Adrenal gland (tissue), 12 donors: ENCODE data around the gene CCDC192. TPM values are rescaled to one million over a fixed set of nuclear protein-coding genes. Genes with fewer than 3 reads are reported as not detected.

ENCODE experiments used
- DNase-seq, 7 donors: peaks; one replicate each; pipeline ENCODE4 v3.0.0-alpha.2; 2019 to 2020
- H3K27ac ChIP-seq, 5 donors: fragments of 200-600 bp; sonication (generic) in 4 of 5; 1 replicate in 3 of 5; 2 replicates in 2 of 5; pipeline versions ENCODE4 v1.5.1 to v1.8.0; 2016 to 2020; ENCODE audit warnings: mild to moderate bottlenecking in 1 of 5
- H3K27me3 ChIP-seq: fragments of 200-600 bp; 2 replicates; pipeline ENCODE4 v1.8.0; 2021
- H3K36me3 ChIP-seq, 2 donors: fragments of 200-600 bp; replicated peaks in 1 of 2; 1 replicate in 1 of 2; 2 replicates in 1 of 2; pipeline versions ENCODE4 v1.5.1 to v1.8.0; 2018 to 2022
- H3K4me1 ChIP-seq, 2 donors: fragments of 200-600 bp; replicated peaks in 1 of 2; 1 replicate in 1 of 2; 2 replicates in 1 of 2; pipeline versions ENCODE4 v1.5.1 to v1.8.0; 2018 to 2021
- H3K4me3 ChIP-seq, 4 donors: fragments of 200-600 bp; sonication (generic) in 3 of 4; one replicate each; pipeline ENCODE4 v1.5.1; 2016 to 2018
- H3K9me3 ChIP-seq, 3 donors: fragments of 200-600 bp; sonication (generic) in 1 of 3; replicated peaks in 1 of 3; 1 replicate in 2 of 3; 2 replicates in 1 of 3; pipeline versions ENCODE4 v1.5.1 to v1.8.0; 2016 to 2021
- POLR2A ChIP-seq, 2 donors: fragments of 450-650 bp; IDR thresholded peaks; one replicate each; pipeline ENCODE4 v1.6.1; 2017; ENCODE audit warnings: antibody characterized with exemption in 2 of 2, mild to moderate bottlenecking in 2 of 2, moderate library complexity in 1 of 2
- WGBS, 4 donors: extraction: QIAGEN DNeasy Blood & Tissue Kit in 2 of 4; methylation state at CpG; one replicate each; pipeline versions ENCODE4 v1.1.5 to v1.1.7; 2013 to 2017; 5-methylcytosine and 5-hydroxymethylcytosine counted together
- intact Hi-C, 2 donors: fragments of 100-400 bp; cut with DNase I; formaldehyde crosslinking; loops; one replicate each; pipeline versions ENCODE4 v1.14.1 to v1.15.0; 2022 to 2023
- polyA plus RNA-seq, 3 donors: library from polyadenylated mRNA; stranded (reverse); fragments of 200-250 nt in 2 of 3; fragments of 350-450 nt in 1 of 3; fragmentation: Illumina TruSeq in 1 of 3; extraction: RNeasy Lipid Tissue Mini Kit (QIAGEN cat#74804) in 1 of 3; gene quantifications; one replicate each; pipeline ENCODE4 v1.2.3, GENCODE V29; 2013 to 2014
- total RNA-seq, 9 donors: library from RNA; depleted of rRNA in 4 of 9; stranded (reverse); fragments of >200 nt in 4 of 9; fragments of 120-200 nt in 1 of 9; fragmentation: NEBNext Ultra II Directional in 1 of 9; extraction: Animal tissue kit (Norgen Biotek cat#: 25700) in 1 of 9; gene quantifications; one replicate each; pipeline versions ENCODE4 v1.1.0 to v1.2.4, GENCODE V29; 2013 to 2023
- TF ChIP-seq, protein P1 (sequence below), 6 experiments: fragments of 450-650 bp in 4 of 6; fragments of 200-600 bp in 2 of 6; sonication (generic) in 1 of 6; IDR thresholded peaks; 1 replicate in 5 of 6; 2 replicates in 1 of 6; pipeline versions ENCODE4 v1.5.1 to v1.8.0; 2016 to 2021; ENCODE audit warnings: antibody characterized with exemption in 6 of 6, mild to moderate bottlenecking in 2 of 6, moderate library complexity in 1 of 6
- donor health status: healthy with polysubstance abuse.
- donor health status: Bipolar disorder and iron deficiency.
- donor health status: DM: yes; HTN: yes; CAD: no.
- donor health status: DM: no; HTN: no; CAD: no.
- donor health status: DM: no; HTN: no; CAD: no.
- donor health status: DM: yes; HTN: yes; CAD: no.

The CCDC192 gene
- total and polyA plus RNA-seq, 12 donors: 0.35 to 0.56 (median 0.46) TPM; not detected in 8

DNA sequence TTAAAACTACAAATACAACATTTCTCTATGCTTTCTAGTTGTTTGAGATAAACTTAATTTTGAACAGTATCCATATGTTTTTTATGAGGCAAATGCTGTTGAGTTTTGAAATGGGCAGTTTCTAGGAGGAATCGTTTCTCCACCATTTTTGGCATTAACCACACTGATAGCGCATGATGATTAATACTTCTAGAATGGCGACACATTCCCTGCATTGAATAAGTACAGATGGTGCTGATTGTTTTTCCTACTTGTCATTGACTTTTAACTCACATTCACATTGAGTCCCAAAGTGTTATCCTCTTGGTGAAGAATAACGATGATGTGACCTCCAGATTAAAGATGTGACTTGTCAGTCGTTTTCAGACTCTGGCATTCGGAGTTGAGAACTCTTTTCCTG is 6.5 kb upstream of the CCDC192 start:
- Histone ChIP-seq H3K27me3 (no peaks in the 10 kb centered on the region), H3K36me3 (no peaks in the 10 kb centered on the region), H3K4me1 (peaks cover 0 to 13% of the 10 kb centered on the region in 2 donors), H3K27ac (no peak overlapping the region), H3K9me3 (no peaks in the 10 kb centered on the region), H3K4me3 (no peak overlapping the region)
- no peak for DNase-seq
- TF ChIP-seq, protein P1, sequence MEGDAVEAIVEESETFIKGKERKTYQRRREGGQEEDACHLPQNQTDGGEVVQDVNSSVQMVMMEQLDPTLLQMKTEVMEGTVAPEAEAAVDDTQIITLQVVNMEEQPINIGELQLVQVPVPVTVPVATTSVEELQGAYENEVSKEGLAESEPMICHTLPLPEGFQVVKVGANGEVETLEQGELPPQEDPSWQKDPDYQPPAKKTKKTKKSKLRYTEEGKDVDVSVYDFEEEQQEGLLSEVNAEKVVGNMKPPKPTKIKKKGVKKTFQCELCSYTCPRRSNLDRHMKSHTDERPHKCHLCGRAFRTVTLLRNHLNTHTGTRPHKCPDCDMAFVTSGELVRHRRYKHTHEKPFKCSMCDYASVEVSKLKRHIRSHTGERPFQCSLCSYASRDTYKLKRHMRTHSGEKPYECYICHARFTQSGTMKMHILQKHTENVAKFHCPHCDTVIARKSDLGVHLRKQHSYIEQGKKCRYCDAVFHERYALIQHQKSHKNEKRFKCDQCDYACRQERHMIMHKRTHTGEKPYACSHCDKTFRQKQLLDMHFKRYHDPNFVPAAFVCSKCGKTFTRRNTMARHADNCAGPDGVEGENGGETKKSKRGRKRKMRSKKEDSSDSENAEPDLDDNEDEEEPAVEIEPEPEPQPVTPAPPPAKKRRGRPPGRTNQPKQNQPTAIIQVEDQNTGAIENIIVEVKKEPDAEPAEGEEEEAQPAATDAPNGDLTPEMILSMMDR (IDR thresholded peaks at IDR 0.05): no peak
- TF ChIP-seq POLR2A (IDR thresholded peaks at IDR 0.05): no peak
- intact Hi-C loops: no loop called here
- 66 to 72% (median 71%) methylated on average over 6 of the region's 6 CpGs for WGBS, 4 donors

DNA sequence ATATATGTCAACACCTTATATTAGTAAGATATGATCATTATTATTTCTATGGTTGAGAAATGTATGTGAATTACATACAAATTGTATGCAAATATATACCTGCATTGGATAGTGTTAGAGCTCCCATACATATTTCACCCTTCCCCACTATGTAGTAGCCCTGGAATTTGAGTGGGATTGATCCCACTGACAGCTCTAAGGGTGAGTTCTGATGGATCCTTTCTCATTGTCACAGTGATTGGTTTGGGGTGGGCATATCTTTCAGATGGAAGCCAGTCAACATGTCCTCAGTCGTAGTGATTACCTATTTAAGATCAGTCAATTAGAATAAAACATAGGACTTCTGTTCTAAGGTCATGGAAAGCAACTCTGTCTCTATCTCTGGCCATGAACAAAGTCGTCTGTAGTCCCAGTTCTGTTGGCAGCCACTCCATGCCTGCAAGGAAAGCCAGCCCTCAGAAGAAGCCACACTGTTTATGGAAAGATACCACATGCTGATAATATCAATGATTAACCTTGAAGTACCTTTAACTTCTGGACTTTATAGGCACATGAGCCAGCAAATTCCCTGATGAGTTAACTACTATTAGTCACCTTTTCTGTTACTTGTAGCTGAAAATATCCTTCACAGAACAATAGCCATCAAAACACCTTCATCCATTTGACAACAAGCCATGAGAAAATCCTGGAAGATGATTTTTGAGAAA is 5.1 kb upstream of the CCDC192 start:
- H3K9me3 ChIP-seq: no peaks in the 10 kb centered on the region
- H3K4me3 ChIP-seq: no peak overlapping the region
- no peak overlapping the region for H3K27ac ChIP-seq
- intact Hi-C loops: no loop called here
- no peaks in the 10 kb centered on the region for H3K27me3 ChIP-seq
- DNase-seq: peak in 5 of 7 donors; percentile 33 to 59 (median 47)
- 27 to 49% (median 35%) methylated on average over 2 of the region's 2 CpGs for WGBS, 4 donors
- no peaks in the 10 kb centered on the region for H3K36me3 ChIP-seq
- H3K4me1 ChIP-seq: peaks cover 0 to 13% of the 10 kb centered on the region in 2 donors
- TF ChIP-seq, protein P1 (IDR thresholded peaks at IDR 0.05): no peak
- TF ChIP-seq POLR2A (IDR thresholded peaks at IDR 0.05): no peak

DNA sequence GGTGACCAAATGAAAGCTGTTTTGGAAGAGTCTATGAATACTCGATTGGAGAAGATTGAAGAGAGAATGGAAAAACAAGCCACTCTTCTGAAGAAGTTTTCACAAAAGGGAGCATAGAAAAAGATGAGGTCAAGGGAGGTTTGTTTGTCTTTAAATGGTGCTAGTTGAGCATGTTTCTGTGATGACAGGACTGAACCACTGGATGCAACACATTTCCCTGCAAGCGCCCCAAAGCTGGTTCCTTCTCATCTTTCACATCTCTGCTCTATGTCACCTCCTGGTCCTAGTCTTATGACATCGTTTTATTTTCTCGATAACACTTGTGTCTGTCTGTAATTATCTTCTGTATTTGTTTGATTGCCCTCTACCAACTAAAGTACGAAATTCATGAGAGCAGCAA is 3.8 kb upstream of the CCDC192 start:
- peaks cover 0 to 13% of the 10 kb centered on the region in 2 donors for H3K4me1 ChIP-seq
- no peaks in the 10 kb centered on the region for H3K27me3 ChIP-seq

DNA sequence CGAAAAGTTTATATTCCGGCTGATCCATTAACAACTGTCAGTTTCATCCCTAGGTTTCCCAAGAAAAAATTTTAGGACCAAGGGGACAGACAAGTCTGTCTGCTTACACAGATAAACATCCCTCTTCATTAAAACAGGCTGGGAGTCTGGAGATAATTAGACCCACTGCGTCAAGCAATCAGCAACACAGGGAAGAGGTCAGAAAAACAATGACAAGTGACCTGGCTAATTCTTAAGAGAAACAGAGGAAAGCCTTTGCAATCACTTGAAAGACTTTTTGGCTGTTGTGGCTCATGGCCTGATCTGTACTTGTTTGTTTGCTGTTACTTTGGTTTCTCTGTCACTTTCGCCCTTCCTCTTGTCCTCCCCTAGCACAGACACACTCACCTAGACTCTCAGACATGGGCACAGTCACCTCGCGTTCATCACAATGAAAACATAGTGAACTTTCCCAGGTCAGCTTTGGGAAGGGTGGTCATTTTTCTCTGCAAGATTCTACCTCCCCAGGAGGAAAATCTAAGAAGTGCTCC is 2.9 kb upstream of the CCDC192 start:
- Histone ChIP-seq H3K4me3 (no peak overlapping the region), H3K4me1 (peaks cover 6 to 20% of the 10 kb centered on the region in 2 donors), H3K9me3 (no peaks in the 10 kb centered on the region), H3K27ac (no peak overlapping the region), H3K36me3 (no peaks in the 10 kb centered on the region), H3K27me3 (no peaks in the 10 kb centered on the region)
- 88 to 89% (median 88%) methylated on average over 6 of the region's 6 CpGs for WGBS, 4 donors
- TF ChIP-seq POLR2A (IDR thresholded peaks at IDR 0.05): no peak
- TF ChIP-seq, protein P1 (IDR thresholded peaks at IDR 0.05): no peak
- intact Hi-C loops: no loop called here
- DNase-seq: no peak

More for the DNA sequence above, 3.8 kb upstream of the CCDC192 start:
- no peak for TF ChIP-seq POLR2A (IDR thresholded peaks at IDR 0.05)
- TF ChIP-seq, protein P1 (IDR thresholded peaks at IDR 0.05): no peak
- WGBS, 4 donors: 86 to 90% (median 88%) methylated on average over 5 of the region's 5 CpGs
- no peak for DNase-seq
- Histone ChIP-seq H3K36me3 (no peaks in the 10 kb centered on the region), H3K27ac (no peak overlapping the region), H3K4me3 (no peak overlapping the region), H3K9me3 (no peaks in the 10 kb centered on the region)
- intact Hi-C loops: no loop called here
